ENCODE results near the gene ATOH8. TPM values are rescaled to one million over a fixed set of nuclear protein-coding genes. Genes with fewer than 3 reads are reported as not detected.

Gene ATOH8
- polyA plus RNA-seq, 1 donor = 5.1 TPM

DNA sequence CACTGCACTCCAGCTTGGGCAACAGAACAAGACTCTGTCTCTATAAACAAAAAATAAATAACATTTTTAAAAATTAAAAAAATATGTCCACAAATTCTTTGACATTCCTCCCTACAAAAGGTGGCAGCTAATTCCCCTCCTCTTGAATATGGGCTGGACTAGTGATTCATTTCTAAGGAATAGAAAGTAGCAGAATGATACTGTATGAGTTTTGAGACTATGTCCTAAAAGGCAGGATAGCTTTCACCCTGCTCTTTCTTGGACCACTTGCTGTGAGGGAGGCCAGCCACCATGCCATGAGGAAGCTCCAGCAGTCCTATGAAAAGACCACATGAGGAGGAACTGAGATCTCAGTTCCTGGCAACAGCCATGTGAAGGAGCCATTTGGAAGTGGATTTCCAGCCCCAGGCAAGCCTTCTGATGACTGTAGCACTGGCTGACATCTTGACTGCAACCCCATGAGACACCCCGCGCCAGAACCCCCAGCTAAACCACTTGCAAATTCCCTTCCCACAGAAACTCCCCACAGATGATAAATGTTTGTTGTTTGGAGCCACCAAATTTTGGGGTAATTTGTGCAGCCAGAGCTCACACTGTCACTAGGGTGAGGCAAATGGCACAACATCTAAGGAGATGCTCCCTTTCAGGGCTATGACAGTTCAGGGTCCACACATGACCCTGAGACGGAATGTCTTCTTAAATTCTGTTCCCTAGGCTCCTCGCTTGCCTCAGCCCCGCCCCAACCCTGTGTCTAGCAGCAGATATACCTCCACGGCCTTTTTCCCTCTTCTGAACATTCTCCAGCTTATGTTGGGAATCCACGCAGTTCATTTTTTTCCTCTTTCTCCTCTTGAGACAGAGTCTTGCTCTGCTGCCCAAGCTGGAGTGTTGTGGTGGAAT lies 17.1 kb upstream of the ATOH8 start:
- Histone ChIP-seq H3K9me3 (ENCODE audit: control insufficient read depth, low read depth, low read length) (peaks cover 2% of the 10 kb centered on the region), H3K27ac (ENCODE audit: low read length) (no peak overlapping the region), H3K4me1 (ENCODE audit: control insufficient read depth, insufficient read depth, low read length) (peaks cover 2% of the 10 kb centered on the region)

GRCh38 chr2:85737481-85737880 lies 16.3 kb upstream of the ATOH8 start:
- H3K4me1 ChIP-seq (ENCODE audit: control insufficient read depth, insufficient read depth, low read length) = peaks cover 5% of the 10 kb centered on the region
- H3K36me3 ChIP-seq (ENCODE audit: control insufficient read depth, insufficient read depth, low read length) = no peaks in the 10 kb centered on the region
- DNase-seq = peak in 1 of 2 donors; percentile 41
- H3K4me3 ChIP-seq (ENCODE audit: low read length) = no peak overlapping the region
- no CpG with 5 or more reads among the region's 4 CpGs for WGBS (ENCODE audit: insufficient coverage, low lambda C conversion rate)
- H3K9me3 ChIP-seq (ENCODE audit: control insufficient read depth, low read depth, low read length) = peaks cover 2% of the 10 kb centered on the region
- H3K27ac ChIP-seq (ENCODE audit: low read length) = no peak overlapping the region
- peaks cover 39% of the 10 kb centered on the region for H3K27me3 ChIP-seq (ENCODE audit: control insufficient read depth, insufficient read depth, low read length)

More for the DNA sequence above, 17.1 kb upstream of the ATOH8 start:
- no peaks in the 10 kb centered on the region for H3K36me3 ChIP-seq (ENCODE audit: control insufficient read depth, insufficient read depth, low read length)
- no peak for DNase-seq
- H3K4me3 ChIP-seq (ENCODE audit: low read length) = no peak overlapping the region
- peaks cover 34% of the 10 kb centered on the region for H3K27me3 ChIP-seq (ENCODE audit: control insufficient read depth, insufficient read depth, low read length)
- 40% methylated on average over 1 of the region's 7 CpGs for WGBS (ENCODE audit: insufficient coverage, low lambda C conversion rate)

GRCh38 chr2:85737961-85738360 lies 15.8 kb upstream of the ATOH8 start:
- Histone ChIP-seq H3K27ac (ENCODE audit: low read length) (no peak overlapping the region), H3K9me3 (ENCODE audit: control insufficient read depth, low read depth, low read length) (peaks cover 2% of the 10 kb centered on the region), H3K4me3 (ENCODE audit: low read length) (no peak overlapping the region), H3K27me3 (ENCODE audit: control insufficient read depth, insufficient read depth, low read length) (peaks cover 42% of the 10 kb centered on the region), H3K36me3 (ENCODE audit: control insufficient read depth, insufficient read depth, low read length) (no peaks in the 10 kb centered on the region), H3K4me1 (ENCODE audit: control insufficient read depth, insufficient read depth, low read length) (peaks cover 9% of the 10 kb centered on the region)
- no CpG with 5 or more reads among the region's 4 CpGs for WGBS (ENCODE audit: insufficient coverage, low lambda C conversion rate)
- no peak for DNase-seq

- Histone ChIP-seq H3K9me3 (ENCODE audit: control insufficient read depth, low read depth, low read length) (peaks cover 2% of the 10 kb centered on the region), H3K4me1 (ENCODE audit: control insufficient read depth, insufficient read depth, low read length) (peaks cover 23% of the 10 kb centered on the region), H3K36me3 (ENCODE audit: control insufficient read depth, insufficient read depth, low read length) (no peaks in the 10 kb centered on the region), H3K27me3 (ENCODE audit: control insufficient read depth, insufficient read depth, low read length) (peaks cover 54% of the 10 kb centered on the region), H3K4me3 (ENCODE audit: low read length) (no peak overlapping the region), H3K27ac (ENCODE audit: low read length) (no peak overlapping the region)
- WGBS (ENCODE audit: insufficient coverage, low lambda C conversion rate) = 100% methylated on average over 1 of the region's 4 CpGs
- DNase-seq = no peak
Observed at GRCh38 chr2:85740193-85740592, 13.6 kb upstream of the ATOH8 start.

GRCh38 chr2:85741211-85741832 lies 12.5 kb upstream of the ATOH8 start:
- H3K27me3 ChIP-seq (ENCODE audit: control insufficient read depth, insufficient read depth, low read length) = peaks cover 63% of the 10 kb centered on the region
- WGBS (ENCODE audit: insufficient coverage, low lambda C conversion rate) = no CpG with 5 or more reads among the region's 9 CpGs
- no peak for DNase-seq
- H3K9me3 ChIP-seq (ENCODE audit: control insufficient read depth, low read depth, low read length) = peaks cover 2% of the 10 kb centered on the region
- no peaks in the 10 kb centered on the region for H3K36me3 ChIP-seq (ENCODE audit: control insufficient read depth, insufficient read depth, low read length)
- H3K4me1 ChIP-seq (ENCODE audit: control insufficient read depth, insufficient read depth, low read length) = peaks cover 23% of the 10 kb centered on the region
- peak overlapping the region; percentile 66 for H3K27ac ChIP-seq (ENCODE audit: low read length)
- H3K4me3 ChIP-seq (ENCODE audit: low read length) = no peak overlapping the region

DNA sequence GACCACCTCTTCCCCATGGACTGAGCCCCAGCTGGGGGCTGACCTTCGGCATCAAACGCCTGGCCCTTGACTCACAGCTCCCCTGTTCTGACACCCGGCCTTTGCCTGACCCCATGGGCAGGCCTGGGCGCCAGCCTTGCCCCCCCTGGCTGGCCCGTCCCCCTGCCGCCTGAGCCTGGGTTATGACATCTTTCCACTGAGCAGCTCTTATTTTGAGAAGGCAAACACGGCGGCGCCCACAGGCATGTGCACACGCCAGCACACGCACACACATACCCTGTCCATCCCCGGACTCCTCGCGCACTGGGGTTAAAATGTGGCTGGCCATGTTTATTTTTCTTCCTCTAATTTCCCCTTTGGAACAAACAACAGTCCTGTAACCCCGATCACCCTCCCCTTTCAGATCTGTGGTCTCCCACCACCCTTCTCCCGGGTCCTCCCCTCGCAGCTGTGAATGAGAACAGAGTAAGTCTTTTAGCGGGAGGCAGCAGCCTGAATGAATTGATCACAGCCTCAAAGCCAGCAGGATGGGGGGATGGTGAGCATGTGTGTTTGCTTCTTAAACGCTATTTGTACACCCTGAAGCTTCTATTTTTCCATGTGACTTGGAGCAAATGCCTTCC lies 11.8 kb upstream of the ATOH8 start:
- H3K9me3 ChIP-seq (ENCODE audit: control insufficient read depth, low read depth, low read length) = peaks cover 2% of the 10 kb centered on the region

DNA sequence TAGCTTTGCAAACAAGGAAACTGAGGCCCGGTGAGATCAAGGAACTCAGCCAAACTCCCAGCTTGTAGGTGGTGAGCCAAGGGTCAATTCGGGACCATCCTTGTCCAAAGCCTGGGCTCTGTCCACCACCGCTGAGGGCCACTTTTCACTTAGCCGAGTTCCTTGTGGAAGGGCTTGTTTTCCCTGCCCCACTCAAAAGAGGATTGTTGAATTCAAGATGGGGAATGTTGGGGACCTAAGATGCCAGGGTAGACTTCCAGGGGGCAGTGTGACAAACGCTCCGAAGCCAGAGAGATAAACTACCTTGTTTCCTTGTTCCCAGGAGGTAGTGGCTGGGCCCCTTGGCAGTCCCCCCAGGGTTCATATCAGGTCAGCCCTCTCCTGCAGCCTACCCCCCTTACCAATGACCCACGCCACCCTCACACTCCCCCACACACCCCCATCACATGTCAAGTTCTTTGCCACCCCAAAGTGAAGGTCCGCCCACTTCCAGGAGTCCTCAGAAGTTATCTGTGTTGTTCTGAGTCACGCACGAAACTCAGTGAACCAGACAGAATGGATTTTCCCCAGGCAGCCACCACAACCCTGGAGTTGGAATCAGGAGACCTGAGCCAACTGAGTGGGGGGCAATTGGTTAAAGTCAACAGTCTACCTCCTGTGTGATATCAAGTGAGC lies 10.3 kb upstream of the ATOH8 start:
- DNase-seq = no peak
- peaks cover 23% of the 10 kb centered on the region for H3K4me1 ChIP-seq (ENCODE audit: control insufficient read depth, insufficient read depth, low read length)
- H3K27ac ChIP-seq (ENCODE audit: low read length) = peak overlapping the region; percentile 32
- H3K27me3 ChIP-seq (ENCODE audit: control insufficient read depth, insufficient read depth, low read length) = peaks cover 78% of the 10 kb centered on the region
- no peak overlapping the region for H3K4me3 ChIP-seq (ENCODE audit: low read length)
- H3K9me3 ChIP-seq (ENCODE audit: control insufficient read depth, low read depth, low read length) = peaks cover 2% of the 10 kb centered on the region
- no CpG with 5 or more reads among the region's 10 CpGs for WGBS (ENCODE audit: insufficient coverage, low lambda C conversion rate)
- H3K36me3 ChIP-seq (ENCODE audit: control insufficient read depth, insufficient read depth, low read length) = no peaks in the 10 kb centered on the region

More for the DNA sequence above, 11.8 kb upstream of the ATOH8 start:
- H3K36me3 ChIP-seq (ENCODE audit: control insufficient read depth, insufficient read depth, low read length) = no peaks in the 10 kb centered on the region
- no CpG with 5 or more reads among the region's 19 CpGs for WGBS (ENCODE audit: insufficient coverage, low lambda C conversion rate)
- H3K4me3 ChIP-seq (ENCODE audit: low read length) = no peak overlapping the region
- H3K27me3 ChIP-seq (ENCODE audit: control insufficient read depth, insufficient read depth, low read length) = peaks cover 69% of the 10 kb centered on the region
- peaks cover 23% of the 10 kb centered on the region for H3K4me1 ChIP-seq (ENCODE audit: control insufficient read depth, insufficient read depth, low read length)
- H3K27ac ChIP-seq (ENCODE audit: low read length) = peak overlapping the region; percentile 66
- peak; percentile 38 to 45 for DNase-seq

- no peak overlapping the region for H3K27ac ChIP-seq (ENCODE audit: low read length)
- H3K4me3 ChIP-seq (ENCODE audit: low read length) = no peak overlapping the region
- DNase-seq = no peak
- peaks cover 82% of the 10 kb centered on the region for H3K27me3 ChIP-seq (ENCODE audit: control insufficient read depth, insufficient read depth, low read length)
- no peaks in the 10 kb centered on the region for H3K36me3 ChIP-seq (ENCODE audit: control insufficient read depth, insufficient read depth, low read length)
- H3K9me3 ChIP-seq (ENCODE audit: control insufficient read depth, low read depth, low read length) = peaks cover 2% of the 10 kb centered on the region
- H3K4me1 ChIP-seq (ENCODE audit: control insufficient read depth, insufficient read depth, low read length) = peaks cover 23% of the 10 kb centered on the region
- WGBS (ENCODE audit: insufficient coverage, low lambda C conversion rate) = 80% methylated on average over 1 of the region's 4 CpGs
Observed at GRCh38 chr2:85744055-85744454, 9.7 kb upstream of the ATOH8 start.

GRCh38 chr2:85744741-85745601 lies 8.8 kb upstream of the ATOH8 start:
- H3K27ac ChIP-seq (ENCODE audit: low read length) = peak overlapping the region; percentile 44
- H3K4me1 ChIP-seq (ENCODE audit: control insufficient read depth, insufficient read depth, low read length) = peaks cover 23% of the 10 kb centered on the region
- H3K36me3 ChIP-seq (ENCODE audit: control insufficient read depth, insufficient read depth, low read length) = no peaks in the 10 kb centered on the region
- no CpG with 5 or more reads among the region's 10 CpGs for WGBS (ENCODE audit: insufficient coverage, low lambda C conversion rate)
- H3K9me3 ChIP-seq (ENCODE audit: control insufficient read depth, low read depth, low read length) = peaks cover 2% of the 10 kb centered on the region
- peak in 1 of 2 donors; percentile 27 for DNase-seq
- H3K27me3 ChIP-seq (ENCODE audit: control insufficient read depth, insufficient read depth, low read length) = peaks cover 78% of the 10 kb centered on the region
- no peak overlapping the region for H3K4me3 ChIP-seq (ENCODE audit: low read length)
